DMS 273 (cell line): ENCODE results near the gene TERT.
"Not testable (repeated sequence)": the region's sequence is repeated elsewhere in the genome, so short reads cannot be mapped to it uniquely, and the experiment has no call there.

Experiments
- DNase-seq: peaks from one replicate; lab custom pipeline; 2025; ENCODE audit not compliant: unreplicated experiment; lab: John Stamatoyannopoulos, UW

Gene TERT

DNA sequence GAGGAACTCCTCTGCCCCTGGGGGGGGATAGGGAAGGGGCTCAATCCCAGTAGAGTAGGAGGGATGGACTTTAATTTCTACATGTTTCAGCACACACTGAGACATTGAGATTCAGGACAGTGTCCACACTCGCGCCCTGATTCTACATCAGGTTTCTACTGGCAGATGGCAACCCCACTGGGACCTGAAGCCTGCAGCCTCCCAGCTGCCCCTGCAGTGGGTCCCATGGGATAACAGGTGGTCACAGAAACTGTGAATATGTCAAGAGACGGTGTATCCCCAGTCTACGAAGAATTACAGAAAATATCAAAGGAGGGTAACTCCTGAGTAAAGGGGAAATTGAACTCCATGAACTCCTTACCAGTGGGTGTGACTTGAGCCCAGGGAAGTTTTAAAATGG is 2.4 kb upstream of the TERT start:
- DNase-seq, result peak; percentile 82

GRCh38 chr5:1295650-1296037 is 776 bp upstream of the TERT start:
- no peak for DNase-seq

GRCh38 chr5:1294206-1294834 is 548 bp downstream of the TERT start:
- no peak for DNase-seq

DNA sequence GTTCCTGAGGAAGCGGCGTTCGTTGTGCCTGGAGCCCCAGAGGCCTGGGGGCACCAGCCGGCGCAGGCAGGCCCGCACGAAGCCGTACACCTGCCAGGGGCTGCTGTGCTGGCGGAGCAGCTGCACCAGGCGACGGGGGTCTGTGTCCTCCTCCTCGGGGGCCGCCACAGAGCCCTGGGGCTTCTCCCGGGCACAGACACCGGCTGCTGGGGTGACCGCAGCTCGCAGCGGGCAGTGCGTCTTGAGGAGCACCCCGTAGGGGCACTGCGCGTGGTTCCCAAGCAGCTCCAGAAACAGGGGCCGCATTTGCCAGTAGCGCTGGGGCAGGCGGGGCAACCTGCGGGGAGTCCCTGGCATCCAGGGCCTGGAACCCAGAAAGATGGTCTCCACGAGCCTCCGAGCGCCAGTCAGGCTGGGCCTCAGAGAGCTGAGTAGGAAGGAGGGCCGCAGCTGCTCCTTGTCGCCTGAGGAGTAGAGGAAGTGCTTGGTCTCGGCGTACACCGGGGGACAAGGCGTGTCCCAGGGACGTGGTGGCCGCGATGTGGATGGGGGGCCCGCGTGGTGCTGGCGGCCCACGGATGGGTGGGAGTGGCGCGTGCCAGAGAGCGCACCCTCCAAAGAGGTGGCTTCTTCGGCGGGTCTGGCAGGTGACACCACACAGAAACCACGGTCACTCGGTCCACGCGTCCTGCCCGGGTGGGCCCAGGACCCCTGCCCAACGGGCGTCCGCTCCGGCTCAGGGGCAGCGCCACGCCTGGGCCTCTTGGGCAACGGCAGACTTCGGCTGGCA is 1.3 kb downstream of the TERT start:
- no peak for DNase-seq

GRCh38 chr5:1292846-1293415 is 1.9 kb downstream of the TERT start:
- DNase-seq, result no peak

- DNase-seq, result no peak
These were observed 2.7 kb downstream of the TERT start for GRCh38 chr5:1292139-1292538.

DNA sequence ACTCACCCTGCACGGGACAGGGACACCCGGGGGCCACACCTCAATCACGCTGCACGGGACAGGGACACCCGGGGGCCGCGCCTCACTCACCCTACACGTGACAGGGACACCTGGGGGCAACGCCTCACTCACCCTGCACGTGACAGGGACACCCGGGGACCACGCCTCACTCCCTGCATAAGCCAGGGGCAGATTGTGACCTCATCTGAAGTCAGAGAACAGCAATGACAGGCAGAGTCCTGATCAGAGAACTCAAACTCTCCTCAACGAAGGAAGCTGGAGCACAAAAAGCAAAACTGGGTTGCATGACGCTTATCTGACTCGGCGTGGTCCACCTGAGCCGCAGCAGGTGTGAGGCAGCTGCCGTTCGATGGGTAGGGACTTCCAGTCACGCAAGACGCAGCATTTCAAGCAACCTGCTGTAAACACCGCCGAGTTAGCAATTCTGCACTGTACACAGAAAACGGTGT is 3.2 kb downstream of the TERT start:
- DNase-seq, result no peak

GRCh38 chr5:1290956-1291355 is 3.9 kb downstream of the TERT start:
- not testable (repeated sequence) for DNase-seq

DNA sequence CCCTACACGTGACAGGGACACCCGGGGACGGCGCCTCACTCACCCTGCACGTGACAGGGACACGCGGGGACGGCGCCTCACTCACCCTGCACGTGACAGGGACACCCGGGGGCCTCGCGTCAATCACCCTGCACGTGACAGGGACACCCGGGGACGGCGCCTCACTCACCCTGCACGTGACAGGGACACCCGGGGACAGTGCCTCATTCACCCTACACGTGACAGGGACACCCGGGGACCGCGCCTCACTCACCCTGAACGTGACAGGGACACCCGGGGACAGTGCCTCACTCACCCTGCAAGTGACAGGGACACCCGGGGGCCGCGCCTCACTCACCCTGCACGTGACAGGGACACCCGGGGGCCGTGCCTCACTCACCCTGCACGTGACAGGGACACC is 5.3 kb downstream of the TERT start:
- not testable (repeated sequence) for DNase-seq

GRCh38 chr5:1288439-1289335 is 6.2 kb downstream of the TERT start:
- DNase-seq, result no peak

- no peak for DNase-seq
These were observed 9.0 kb downstream of the TERT start for GRCh38 chr5:1285883-1286291.

DNA sequence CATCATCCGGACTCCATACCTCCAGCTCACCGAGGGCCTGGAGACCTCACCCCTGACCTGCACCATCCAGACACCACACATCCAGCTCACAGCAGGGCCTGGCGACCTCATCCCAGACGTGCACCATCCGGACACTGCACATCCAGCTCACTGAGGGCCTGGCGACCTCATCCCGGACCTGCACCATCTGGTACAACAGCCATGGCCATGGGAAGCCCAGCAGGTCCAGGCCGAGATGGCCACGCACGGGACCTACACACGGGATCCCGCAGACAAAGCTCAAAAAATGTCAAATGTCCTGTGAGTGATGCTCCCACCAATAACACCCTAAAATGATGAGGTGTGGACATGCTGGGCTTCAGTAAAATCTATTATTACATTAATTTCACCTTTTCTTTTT is 9.7 kb downstream of the TERT start:
- no peak for DNase-seq

GRCh38 chr5:1284336-1284970 is 10.4 kb downstream of the TERT start:
- not testable (repeated sequence) for DNase-seq

GRCh38 chr5:1283729-1284041 is 11.2 kb downstream of the TERT start:
- DNase-seq, result not testable (repeated sequence)

DNA sequence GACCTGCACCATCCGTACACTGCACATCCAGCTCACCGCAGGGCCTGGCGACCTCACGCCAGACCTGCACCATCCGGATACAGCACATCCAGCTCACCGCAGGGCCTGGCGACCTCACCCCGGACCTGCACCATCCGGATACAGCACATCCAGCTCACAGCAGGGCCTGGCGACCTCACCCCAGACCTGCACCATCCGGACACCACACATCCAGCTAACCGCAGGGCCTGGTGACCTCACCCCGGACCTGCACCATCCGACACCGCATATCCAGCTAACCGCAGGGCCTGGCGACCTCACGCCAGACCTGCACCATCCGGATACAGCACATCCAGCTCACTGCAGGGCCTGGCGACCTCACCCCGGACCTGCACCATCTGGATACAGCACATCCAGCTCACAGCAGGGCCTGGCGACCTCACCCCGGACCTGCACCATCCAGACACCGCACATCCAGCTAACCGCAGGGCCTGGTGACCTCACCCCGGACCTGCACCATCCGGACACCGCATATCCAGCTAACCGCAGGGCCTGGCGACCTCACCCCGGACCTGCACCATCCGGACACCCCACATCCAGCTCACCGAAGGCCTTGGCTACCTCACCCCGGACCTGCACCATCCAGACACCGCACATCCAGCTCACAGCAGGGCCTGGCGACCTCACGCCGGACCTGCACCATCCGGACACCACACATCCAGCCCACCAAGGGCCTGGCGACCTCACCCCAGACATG is 11.7 kb downstream of the TERT start:
- not testable (repeated sequence) for DNase-seq

GRCh38 chr5:1282131-1282992 is 12.5 kb downstream of the TERT start:
- DNase-seq, result peak; percentile 72

GRCh38 chr5:1281038-1281882 is 13.6 kb downstream of the TERT start:
- DNase-seq, result no peak
